Suppressor macrophage treated with lipopolysaccharide for 4 hours (primary cell): Measurements from ENCODE around the gene NPY2R.

Source experiments
- DNase-seq: peaks from one replicate; pipeline ENCODE4 v3.0.0-alpha.2; 2020

NPY2R gene, protein sequence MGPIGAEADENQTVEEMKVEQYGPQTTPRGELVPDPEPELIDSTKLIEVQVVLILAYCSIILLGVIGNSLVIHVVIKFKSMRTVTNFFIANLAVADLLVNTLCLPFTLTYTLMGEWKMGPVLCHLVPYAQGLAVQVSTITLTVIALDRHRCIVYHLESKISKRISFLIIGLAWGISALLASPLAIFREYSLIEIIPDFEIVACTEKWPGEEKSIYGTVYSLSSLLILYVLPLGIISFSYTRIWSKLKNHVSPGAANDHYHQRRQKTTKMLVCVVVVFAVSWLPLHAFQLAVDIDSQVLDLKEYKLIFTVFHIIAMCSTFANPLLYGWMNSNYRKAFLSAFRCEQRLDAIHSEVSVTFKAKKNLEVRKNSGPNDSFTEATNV

DNA sequence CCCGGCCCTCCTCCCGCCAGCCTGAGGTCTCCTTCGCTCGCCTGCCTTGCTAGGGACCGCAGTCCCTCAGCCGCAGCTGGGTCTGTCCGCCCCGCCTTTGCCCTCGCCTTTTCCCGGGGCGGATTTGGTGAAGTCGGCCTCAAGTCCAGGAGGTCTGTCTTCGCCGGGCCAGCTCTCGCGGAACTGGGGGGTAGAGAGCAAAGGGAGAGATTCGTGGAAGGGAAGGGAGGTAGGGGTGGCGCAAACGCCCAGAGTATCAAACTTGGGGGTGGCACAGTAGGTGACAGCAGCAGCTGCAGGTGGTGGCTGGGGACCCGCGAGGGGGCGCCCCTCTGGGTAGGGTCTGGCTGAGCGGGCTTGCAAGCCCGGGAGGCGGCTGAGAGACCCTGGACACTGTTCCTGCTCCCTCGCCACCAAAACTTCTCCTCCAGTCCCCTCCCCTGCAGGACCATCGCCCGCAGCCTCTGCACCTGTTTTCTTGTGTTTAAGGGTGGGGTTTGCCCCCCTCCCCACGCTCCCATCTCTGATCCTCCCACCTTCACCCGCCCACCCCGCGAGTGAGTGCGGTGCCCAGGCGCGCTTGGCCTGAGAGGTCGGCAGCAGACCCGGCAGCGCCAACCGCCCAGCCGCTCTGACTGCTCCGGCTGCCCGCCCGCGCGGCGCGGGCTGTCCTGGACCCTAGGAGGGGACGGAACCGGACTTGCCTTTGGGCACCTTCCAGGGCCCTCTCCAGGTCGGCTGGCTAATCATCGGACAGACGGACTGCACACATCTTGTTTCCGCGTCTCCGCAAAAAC is at the start of gene NPY2R:
Gene NPY2R, plus strand, starts transcription at position 379 of the 797 bp plus-strand sequence. CDS start 5,304 bp downstream, outside the sequence.
- DNase-seq, result no peak

DNA sequence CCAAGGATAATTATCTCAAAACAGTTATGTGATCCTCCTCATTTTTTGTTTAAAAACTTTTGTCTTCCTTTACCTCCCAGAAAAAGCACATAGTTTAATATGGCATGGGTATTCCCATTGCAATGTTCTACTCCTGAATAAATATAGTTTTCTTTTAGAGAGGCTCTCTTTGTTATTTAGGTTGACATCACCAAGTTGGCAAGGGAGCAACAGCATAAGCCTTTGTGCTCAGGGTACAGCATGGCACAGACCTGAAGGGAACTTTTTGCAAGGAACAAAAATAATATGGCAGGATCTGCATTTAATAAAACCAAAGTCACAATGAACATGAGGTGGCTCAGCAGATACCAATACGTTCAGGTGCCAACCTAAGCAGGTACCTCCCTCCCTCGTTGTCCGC is 47.1 kb upstream of the NPY2R start:
- no peak for DNase-seq

DNA sequence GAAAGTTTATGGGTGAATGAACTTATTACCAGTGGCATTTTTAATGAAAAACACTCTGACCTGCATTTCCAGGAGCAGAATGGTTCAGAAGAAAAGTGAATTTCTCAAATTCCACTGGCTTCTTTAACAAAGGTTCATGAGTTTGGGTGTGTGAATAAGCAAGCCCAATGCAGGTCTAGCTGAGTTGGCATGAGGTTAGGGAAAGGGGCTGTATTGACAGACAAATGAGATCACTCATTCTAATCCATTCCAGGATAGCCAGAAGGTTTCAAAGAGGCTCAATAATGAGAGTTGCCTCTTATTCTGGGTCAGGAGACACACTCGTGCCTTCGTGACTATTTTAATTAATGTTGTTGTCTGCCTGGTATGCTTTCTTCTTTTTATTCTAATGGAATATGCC is 43.7 kb upstream of the NPY2R start:
- no peak for DNase-seq

DNA sequence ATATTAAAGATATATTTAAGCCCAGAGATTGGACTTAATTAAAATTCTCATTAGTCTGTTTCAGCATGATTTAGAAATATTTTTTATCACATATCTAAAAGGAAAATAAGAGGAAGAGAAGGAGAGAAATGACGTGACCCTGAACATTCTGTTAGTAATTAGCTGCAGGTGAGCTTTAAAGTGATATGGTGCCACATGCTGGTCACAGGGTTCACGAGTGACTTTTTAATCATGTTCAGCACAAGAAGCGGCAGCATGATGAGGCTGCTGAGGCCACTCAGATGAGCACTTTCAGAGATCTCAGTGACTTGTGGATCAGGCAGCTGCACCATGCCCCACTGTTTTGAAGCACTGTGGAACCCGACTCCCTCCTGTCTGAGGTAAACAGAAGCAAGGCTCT is 37.9 kb upstream of the NPY2R start:
- DNase-seq, result no peak

DNA sequence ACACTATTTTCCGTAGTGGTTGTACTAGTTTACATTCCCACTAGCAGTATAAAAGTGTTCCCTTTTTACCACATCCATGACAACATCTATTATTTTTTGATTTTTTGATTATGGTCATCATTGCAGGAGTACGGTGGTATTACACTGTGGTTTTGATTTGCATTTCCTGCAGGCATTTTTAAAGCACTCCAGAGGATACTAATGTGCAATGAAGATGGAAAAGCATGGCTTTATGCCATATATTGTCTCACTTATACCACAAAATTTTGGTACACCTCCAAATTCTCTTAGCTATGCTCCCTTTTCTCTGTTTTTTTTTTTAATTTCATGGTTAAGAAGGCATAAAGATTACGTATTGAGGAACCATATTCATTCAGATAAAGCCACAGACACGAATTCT is 35.1 kb upstream of the NPY2R start:
- DNase-seq, result no peak

DNA sequence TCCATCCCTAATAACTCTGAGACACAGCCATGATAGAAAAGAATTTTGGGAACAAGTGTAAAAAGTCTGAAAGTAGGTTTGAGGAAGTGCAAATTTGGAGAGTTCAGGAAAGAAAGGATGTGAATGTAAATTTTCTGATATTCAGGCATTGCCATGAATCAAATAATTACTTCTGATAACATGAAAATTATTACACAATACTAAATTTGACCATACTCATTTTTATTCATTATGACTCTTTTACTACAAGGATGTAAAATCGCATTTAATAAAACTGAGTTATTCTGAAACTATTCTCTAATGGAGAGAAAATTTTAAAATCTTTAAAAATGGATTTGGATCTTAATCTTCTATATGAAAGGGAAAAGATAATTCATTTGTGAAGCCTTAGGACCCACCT is 33.8 kb upstream of the NPY2R start:
- no peak for DNase-seq

DNA sequence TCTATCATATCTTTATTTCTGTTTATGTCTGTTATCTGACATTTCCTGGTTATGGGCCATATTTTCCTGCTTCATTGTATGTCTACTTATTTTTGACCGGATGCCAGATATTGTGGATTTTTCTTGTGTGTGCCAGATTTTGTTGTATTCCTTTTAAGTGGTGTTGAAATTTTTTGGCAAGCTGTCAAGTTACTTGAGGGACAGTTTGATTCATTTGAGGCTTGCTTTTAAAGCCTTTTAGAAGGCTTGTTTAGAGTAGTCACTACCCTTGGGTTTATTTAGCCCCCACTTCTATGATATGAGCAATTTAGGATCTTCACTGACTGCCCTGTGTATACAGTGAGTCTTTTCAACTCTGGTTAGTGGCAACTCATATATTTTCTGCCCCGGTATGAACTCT is 29.2 kb upstream of the NPY2R start:
- no peak for DNase-seq

DNA sequence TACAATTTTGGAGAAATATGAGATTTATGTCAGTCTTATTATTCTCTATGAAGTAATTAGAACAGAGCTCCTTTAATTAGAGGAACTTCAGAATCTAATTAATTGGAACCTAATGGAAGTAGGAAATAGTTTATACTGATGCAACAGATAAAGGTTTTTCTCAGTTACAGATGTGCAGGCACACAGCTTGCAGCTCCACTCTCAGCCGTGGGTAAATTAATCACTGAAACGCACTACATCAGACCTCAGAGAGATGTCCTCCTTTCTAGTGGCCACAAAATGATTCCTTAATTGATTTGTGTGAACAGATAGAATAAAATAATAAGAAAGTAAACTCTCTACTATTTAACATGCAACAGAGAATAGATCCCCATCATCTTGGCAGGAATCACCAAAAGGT is 21.5 kb upstream of the NPY2R start:
- DNase-seq, result no peak

DNA sequence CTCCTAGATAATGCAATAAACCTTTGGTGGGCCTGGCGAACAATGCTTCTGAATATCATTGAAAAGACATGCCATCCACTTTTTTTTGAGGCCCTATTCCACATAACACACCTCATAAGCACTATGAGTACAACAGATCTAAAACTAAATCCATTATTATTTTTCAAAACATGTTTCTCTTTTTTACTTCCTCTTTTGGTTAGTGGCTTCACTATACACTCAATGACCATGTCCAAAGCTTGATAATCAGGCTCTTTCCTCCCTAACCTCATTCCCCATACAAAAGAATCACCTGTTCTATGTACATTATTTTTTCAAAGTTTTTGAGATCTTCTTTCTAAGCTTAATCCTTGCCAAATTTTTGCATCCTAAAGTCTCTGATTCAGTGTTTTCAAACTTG is 20.4 kb upstream of the NPY2R start:
- no peak for DNase-seq

DNA sequence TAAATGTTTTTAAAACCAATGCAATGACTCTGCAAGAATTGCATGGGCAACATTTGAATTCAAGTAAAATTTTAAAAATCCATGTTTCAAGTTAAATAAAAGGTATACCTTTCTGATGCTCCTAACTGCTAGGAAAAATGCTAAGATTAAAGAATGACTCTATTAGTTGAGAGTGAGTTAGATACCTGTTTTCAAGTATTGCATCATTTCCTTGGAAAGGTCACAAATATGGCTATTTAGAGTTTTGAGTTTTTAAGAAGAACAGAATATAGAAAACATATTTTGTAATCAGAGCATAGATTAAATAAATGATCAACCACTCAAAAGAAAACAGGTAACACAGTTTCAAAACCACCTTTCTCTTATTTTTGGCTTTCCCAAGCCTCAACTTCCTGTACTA is 18.3 kb upstream of the NPY2R start:
- DNase-seq, result no peak

DNA sequence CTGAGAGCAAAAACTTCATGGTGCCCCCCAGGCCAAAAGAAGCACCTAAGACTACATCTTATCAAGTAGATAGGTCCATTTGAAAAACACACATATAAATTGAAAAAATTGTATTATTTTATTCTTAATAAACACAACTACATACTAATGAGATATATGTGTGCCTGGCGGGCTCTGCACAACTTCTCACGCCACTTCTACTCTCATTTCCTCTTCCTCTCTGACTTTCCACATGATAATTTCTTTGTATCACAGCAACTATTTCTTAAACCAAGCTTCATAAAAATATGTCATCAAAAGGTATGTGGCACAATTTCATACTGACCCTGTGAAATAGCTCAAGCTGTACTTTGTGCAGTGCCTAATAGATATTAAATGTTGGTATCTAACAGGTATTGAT is 10.7 kb upstream of the NPY2R start:
- no peak for DNase-seq

DNA sequence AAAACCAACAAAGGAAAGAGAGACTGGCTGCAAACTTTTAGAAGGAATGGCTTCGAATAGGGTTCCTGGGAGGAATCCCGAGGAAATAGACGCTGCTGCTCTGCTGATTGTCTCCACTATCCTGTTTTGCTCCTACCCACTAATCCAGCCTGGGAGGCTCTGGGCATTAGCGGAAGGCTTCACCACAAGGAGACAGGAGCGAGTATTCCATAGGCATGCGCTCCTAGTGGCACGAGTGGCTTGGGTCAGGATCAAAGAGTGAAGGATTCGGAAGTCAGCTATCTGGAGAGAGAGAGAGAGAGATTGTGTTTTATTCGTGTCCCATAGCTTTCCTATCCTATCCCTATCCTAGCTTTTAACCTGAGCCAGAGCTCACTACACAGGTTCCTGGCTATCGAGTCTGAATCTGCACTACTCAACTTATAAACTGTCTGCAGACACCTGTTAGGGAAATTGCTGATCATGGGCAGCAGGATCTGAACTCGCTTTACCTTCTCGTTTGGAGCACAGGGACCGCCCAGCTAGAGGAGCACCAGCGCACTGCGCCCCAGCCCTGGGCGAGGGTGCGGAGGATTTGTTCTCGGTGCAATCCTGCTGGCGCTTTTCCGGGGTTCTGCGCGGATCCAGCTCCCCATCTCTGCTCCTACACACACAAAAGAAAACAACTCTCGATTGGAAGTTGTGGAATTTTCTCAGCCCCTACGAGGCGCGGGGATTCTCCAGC is 740 bp upstream of the NPY2R start:
- no peak for DNase-seq

DNA sequence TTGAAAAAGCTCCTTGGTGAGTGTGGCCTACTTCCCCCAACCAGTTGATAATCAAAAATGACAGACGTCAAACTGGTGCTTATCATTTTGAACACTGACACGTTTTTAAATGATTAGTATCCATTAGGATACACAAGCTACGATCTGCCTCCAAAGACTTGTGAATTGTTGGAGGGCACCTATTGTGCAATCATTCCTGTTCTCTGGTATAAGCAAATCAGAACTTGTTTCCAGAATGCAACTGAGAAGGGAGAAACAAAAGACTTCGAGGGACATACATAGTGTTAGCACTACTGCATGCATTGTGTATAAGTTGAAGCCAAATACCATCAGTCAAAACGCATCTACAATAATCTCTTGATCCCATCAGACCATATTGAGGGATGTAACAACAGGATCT is 11.6 kb downstream of the NPY2R start:
- no peak for DNase-seq

DNA sequence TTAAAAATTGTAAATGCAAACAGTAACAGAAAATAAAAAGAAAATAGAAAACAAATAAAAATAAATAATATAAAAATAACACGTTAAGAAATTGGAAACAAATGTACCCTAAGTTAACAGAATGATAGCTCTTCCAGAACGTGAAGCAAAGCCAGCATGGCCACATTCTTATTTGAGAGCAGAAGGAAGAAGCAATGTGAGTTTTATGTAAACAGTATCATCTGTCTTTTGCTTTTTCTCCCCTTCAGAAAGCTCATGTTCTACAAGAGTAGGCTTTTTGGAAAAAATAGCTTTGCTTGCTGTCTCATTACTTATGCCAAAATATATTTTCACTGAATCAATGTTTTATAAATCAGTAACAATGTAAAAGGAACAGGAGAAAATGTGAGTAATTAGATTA is 18.7 kb downstream of the NPY2R start:
- no peak for DNase-seq

DNA sequence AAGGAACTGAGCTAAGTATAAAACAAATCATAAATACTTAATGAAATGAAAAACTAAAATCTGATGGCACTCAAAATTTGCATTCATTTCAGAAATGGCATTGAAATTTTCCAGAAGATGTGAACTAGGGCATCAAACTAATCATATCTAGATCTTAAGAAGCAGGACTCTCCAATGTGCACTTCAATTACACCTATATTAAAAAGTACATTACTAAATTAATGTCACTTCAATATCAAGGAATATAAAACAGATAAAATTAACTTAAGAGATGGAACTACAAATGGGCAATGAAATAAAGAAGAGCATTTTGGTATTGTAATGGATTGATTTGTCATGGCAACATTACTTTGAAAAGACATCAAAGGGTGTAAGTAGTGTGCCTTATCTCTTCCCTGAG is 20.3 kb downstream of the NPY2R start:
- no peak for DNase-seq

DNA sequence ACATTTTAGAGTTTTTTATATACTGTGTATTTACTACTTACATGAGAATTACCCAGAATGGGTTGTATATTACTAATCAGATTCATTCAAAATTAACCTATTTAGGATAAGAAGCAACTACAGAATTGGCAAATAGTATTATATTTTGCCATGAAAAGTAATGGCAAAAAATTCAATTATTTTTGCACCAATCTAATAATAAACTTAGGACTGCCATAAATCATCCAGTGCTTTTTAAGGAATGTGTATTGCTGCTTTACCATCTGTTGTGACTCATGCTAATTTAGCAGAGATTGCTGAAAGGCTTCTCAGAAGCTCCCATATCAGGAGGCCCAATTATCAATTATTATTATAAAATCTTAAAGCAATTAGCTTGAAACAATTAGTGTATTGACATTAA is 24.0 kb downstream of the NPY2R start:
- DNase-seq, result no peak

DNA sequence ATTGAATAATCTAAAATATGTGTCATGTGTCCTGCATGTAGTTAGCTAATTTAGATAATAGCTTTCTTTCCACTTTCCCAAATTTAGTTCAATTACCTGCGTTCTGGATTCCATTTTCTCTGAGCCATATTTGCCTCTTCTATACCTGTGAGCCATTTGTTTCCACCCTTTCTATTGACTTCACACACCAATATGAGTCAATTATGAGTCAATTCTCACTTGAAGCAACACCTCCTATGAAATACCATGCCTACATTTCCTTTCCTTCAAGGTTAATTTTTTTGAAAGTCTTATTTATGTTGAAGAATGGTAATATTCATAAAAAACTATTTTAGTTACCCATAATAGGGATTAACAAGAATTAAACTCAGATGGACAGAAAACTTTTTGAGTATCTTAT is 25.8 kb downstream of the NPY2R start:
- DNase-seq, result no peak

DNA sequence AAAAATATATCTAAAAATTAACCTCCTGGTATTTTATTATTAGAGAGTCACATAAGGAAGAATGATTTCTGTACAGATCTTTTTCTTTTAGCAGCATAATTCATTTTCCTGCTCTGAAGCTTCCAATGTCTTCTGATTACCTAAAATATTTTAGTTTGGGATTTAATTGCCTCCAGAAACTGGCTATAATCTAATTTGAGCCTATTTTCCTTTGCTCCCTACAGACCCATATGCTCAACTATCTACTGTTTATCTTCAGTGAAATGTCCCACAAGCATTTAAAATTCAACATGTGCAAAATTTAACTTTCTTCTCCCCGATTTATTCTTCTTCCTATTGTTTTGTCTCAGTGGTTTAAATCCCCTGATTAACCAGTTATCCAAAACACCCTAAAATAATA is 29.1 kb downstream of the NPY2R start:
- no peak for DNase-seq

DNA sequence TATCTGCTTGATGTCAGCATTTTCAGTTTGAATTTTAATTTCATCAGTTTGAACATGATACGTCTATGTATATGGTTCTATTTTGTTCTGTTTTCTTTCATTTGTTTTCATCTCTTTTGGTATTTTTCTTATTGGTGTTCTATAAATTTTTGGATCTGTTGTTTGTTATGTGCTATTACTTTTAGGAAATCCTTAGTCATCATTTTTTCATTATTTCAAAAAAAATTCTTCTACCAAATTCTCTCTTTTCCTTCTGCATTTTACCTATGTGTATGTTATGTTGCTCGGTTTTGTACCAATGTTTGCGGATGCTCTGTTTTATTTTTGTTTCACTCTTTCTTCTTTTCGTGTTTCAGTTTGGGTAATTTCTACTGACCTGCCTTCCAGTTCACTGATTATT is 32.8 kb downstream of the NPY2R start:
- DNase-seq, result no peak

DNA sequence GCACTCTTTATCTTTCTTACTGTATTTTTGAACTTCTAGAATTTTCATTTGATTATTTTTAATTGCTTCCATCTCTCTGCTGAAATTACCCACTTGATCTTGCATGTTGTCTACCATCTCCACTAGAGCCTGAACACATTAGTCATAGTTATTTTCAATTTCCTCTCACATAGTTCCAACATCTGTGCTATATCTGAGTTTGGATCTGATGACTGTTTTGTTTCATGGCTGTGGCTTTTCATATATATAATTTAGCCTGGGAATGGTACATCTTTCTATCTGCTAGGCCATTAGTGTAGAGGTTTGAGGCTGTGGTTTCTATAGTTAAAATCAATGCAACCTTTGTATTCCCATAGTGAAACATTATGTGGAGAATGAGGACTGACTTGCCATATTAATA is 33.2 kb downstream of the NPY2R start:
- DNase-seq, result no peak

DNA sequence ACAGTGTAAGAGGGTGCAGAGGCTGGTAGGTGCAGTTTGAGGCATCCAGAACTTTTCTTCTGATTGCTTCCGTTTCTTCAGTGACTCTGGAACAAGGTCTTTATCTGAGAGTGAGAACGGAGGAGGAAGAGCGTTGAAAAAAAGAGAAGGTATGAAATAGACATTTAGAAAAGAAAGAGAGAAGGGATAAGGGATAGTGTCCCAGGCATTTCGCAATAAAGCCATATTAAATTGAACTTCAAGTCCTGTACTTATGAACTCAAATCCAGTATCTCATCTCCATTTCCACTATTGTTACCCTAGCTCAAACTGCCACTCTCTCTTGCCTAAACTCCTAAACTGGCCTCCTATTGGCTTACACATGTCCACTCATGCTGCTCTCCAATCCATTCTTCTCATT is 36.7 kb downstream of the NPY2R start:
- DNase-seq, result no peak

DNA sequence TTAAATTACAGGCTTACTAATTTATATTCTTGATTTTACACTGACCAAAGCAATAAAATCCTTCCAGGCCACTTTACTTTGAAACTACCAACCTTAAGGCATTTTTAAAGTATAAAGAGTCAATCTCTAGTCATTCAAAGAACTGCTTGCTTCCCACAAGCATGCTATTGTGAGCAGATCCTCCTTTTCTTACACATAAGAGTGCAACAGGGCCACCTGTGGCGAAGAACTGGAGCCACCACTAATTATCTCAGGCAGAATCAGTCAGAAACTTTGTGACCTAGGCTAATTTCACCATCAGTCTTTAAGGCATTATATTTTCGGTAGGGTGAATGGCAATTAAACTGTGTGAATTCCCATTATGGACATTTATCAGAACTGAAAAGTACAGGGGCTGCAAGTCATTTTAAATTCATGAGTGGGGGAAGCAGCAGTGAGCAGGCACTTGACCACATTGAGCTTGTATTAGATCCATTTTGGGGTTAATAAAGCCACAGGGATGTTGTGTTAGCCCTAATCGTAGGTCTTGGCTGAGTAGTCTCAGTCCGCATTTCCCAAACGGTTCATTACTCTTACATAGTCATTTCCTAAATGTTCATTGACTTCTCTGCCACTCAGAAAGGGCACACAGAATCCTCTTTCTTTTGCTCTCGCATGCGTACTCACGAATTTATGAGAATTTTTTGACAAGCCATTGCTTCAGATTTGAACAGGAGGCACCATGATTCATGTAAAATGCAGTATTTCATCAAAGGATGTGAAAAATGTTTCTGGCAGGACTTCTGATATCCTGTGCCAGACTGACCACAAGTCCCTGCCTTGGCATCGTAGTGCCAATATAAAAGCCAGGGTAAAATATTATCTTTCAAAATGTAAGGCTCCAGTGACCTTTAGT is 39.8 kb downstream of the NPY2R start:
- no peak for DNase-seq
